H1 (cell line): ENCODE measurements around the gene DIAPH1. TPM values are rescaled to one million over a fixed set of nuclear protein-coding genes. Genes with fewer than 3 reads are reported as not detected.

ENCODE experiments used
- ASH2L ChIP-seq: fragments of 200-600, 300-600 bp; sonication (generic); IDR thresholded peaks from one replicate; pipeline ENCODE4 v1.7.1; 2017; ENCODE audit warnings: low read length
- CBX8 ChIP-seq: fragments of 300-800, 300-1000 bp; sonication (generic); IDR thresholded peaks from 2 replicates; pipeline ENCODE4 v1.7.1; 2016; ENCODE audit warnings: low read depth, low read length, borderline replicate concordance
- CHD7 ChIP-seq: fragments of 300-600 bp; sonication (generic); IDR thresholded peaks from 2 replicates; pipeline ENCODE4 v1.7.1; 2012; ENCODE audit warnings: low read length, moderate library complexity, mild to moderate bottlenecking, inconsistent platforms; ENCODE audit not compliant: insufficient replicate concordance
- CTCF ChIP-seq, 3 experiments: IDR thresholded peaks; 1 replicate in 2 of 3; 2 replicates in 1 of 3; pipeline versions ENCODE4 v1.5.1 to v1.6.1; 2011; ENCODE audit warnings: low read length in 3 of 3, mild to moderate bottlenecking in 3 of 3, inconsistent platforms in 2 of 3, low read depth in 1 of 3, moderate library complexity in 1 of 3; ENCODE audit not compliant: insufficient read depth in 1 of 3; ENCODE audit errors: control extremely low read depth in 1 of 3
- JUN ChIP-seq: IDR thresholded peaks from 2 replicates; pipeline ENCODE4 v1.6.1; 2011; ENCODE audit warnings: low read depth, mild to moderate bottlenecking, improper control_type of control experiment, low read length
- JUND ChIP-seq: IDR thresholded peaks from 2 replicates; pipeline ENCODE4 v1.6.1; 2011; ENCODE audit warnings: mild to moderate bottlenecking, improper control_type of control experiment, low read length
- KDM5A ChIP-seq: fragments of 200-600 bp; IDR thresholded peaks from 2 replicates; pipeline ENCODE4 v1.7.1; 2012; ENCODE audit warnings: mild to moderate bottlenecking, low read length, inconsistent platforms, mixed read lengths
- POLR2AphosphoS5 ChIP-seq: IDR thresholded peaks from 2 replicates; pipeline ENCODE4 v1.6.1; 2011; ENCODE audit warnings: low read depth, low read length
- RFX5 ChIP-seq: IDR thresholded peaks from 2 replicates; pipeline ENCODE4 v1.6.1; 2011; ENCODE audit warnings: low read depth, low read length, improper control_type of control experiment, borderline replicate concordance
- SRF ChIP-seq: IDR thresholded peaks from 2 replicates; pipeline ENCODE4 v1.6.1; 2011; ENCODE audit warnings: mild to moderate bottlenecking, low read depth, low read length, moderate library complexity
- polyA plus RNA-seq, 7 experiments: library from polyadenylated mRNA; depleted of rRNA in 3 of 7; stranded (reverse) in 5 of 7; unstranded in 2 of 7; fragments of >200 nt in 5 of 7; fragments of 200-250 nt in 2 of 7; gene quantifications; 1 replicate in 5 of 7; 2 replicates in 1 of 7; 4 replicates in 1 of 7; pipeline versions ENCODE4 v1.2.1 to v1.2.3, GENCODE V29; 2011 to 2013; ENCODE audit warnings: missing spikeins in 2 of 7, mixed read lengths in 2 of 7
- total RNA-seq: library from RNA; stranded (reverse); fragmentation: NEBNext Ultra II Directional; extraction: Animal tissue kit (Norgen Biotek cat#: 25700); gene quantifications from 2 replicates; pipeline ENCODE4 v1.2.1, GENCODE V29; 2021

Gene DIAPH1
- total and polyA plus RNA-seq, 2 of the 8 experiments (the other 6 are each of a cell fraction or from before 2014, with no cell fraction given), result 61.2 to 114 TPM

- TF ChIP-seq CHD7 (no peak), RFX5 (no peak), SRF (no peak), JUND (no peak), CBX8 (no peak), ASH2L (no peak), KDM5A (no peak), CTCF (IDR thresholded peaks at IDR 0.05; ENCODE audit: control extremely low read depth in 1 of 3, insufficient read depth in 1 of 3, low read depth in 1 of 3, low read length in 3 of 3) (no peak), POLR2AphosphoS5 (no peak), JUN (no peak)
Measured at GRCh38 chr5:141654298-141654697, 35.5 kb upstream of the DIAPH1 start (continued).
